Measurements from ENCODE around the gene FCHSD2. TPM values are rescaled to one million over a fixed set of nuclear protein-coding genes. Genes with fewer than 3 reads are reported as not detected.

Gene FCHSD2
- total and polyA plus RNA-seq, 2 of the 13 experiments (the other 11 are each of a cell fraction or from before 2014, with no cell fraction given): 20.5 to 24.8 TPM

GRCh38 chr11:72821920-72822799, 320.0 kb downstream of the FCHSD2 start (continued):
- TF ChIP-seq ZMYM3 (CRISPR knock-in tag; IDR thresholded peaks at IDR 0.05) (no peak), PHB2 (IDR thresholded peaks at IDR 0.05; ENCODE audit: partially characterized antibody) (no peak), ATM (IDR thresholded peaks at IDR 0.05; ENCODE audit: borderline replicate concordance) (no peak), ZBTB37 (CRISPR knock-in tag; IDR thresholded peaks at IDR 0.05) (no peak), STAT5B (CRISPR knock-in tag; IDR thresholded peaks at IDR 0.05) (no peak), FOXA1 (IDR thresholded peaks at IDR 0.05) (no peak), FOXA1 (CRISPR knock-in tag; IDR thresholded peaks at IDR 0.05) (no peak), THRA (CRISPR knock-in tag; IDR thresholded peaks at IDR 0.05; ENCODE audit: borderline replicate concordance) (no peak), ZNF430 (CRISPR knock-in tag; IDR thresholded peaks at IDR 0.05) (no peak), SSRP1 (CRISPR knock-in tag; IDR thresholded peaks at IDR 0.05) (no peak), PRMT3 (CRISPR knock-in tag; IDR thresholded peaks at IDR 0.05; ENCODE audit: borderline replicate concordance, low read depth) (no peak), ZNF101 (CRISPR knock-in tag; IDR thresholded peaks at IDR 0.05; ENCODE audit: borderline replicate concordance, low read depth) (no peak), THAP11 (CRISPR knock-in tag; IDR thresholded peaks at IDR 0.05) (0 out of 2 replicates have a peak, but pooled peaks have one; percentile 40), ISX (CRISPR knock-in tag; conservative IDR thresholded peaks at IDR 0.05) (no peak), GTF2F1 (IDR thresholded peaks at IDR 0.05; ENCODE audit: low read length) (no peak), ZNF451 (CRISPR knock-in tag; IDR thresholded peaks at IDR 0.05) (no peak), ELK4 (CRISPR knock-in tag; IDR thresholded peaks at IDR 0.05; ENCODE audit: borderline replicate concordance) (no peak), ZBTB14 (CRISPR knock-in tag; IDR thresholded peaks at IDR 0.05) (peak; percentile 93), TGIF2 (CRISPR knock-in tag; IDR thresholded peaks at IDR 0.05) (no peak), ZNF329 (CRISPR knock-in tag; IDR thresholded peaks at IDR 0.05; ENCODE audit: low read depth) (no peak), MAZ (IDR thresholded peaks at IDR 0.05; ENCODE audit: borderline replicate concordance, low read depth, low read length) (0 out of 2 replicates have a peak, but pooled peaks have one; percentile 35), MAZ (CRISPR knock-in tag; IDR thresholded peaks at IDR 0.05; ENCODE audit: low read depth) (peak; percentile 44; the same call in 1 of the 2 replicates), BRD4 (CRISPR knock-in tag; IDR thresholded peaks at IDR 0.05) (no peak)
- TF ChIP-seq, protein P1, sequence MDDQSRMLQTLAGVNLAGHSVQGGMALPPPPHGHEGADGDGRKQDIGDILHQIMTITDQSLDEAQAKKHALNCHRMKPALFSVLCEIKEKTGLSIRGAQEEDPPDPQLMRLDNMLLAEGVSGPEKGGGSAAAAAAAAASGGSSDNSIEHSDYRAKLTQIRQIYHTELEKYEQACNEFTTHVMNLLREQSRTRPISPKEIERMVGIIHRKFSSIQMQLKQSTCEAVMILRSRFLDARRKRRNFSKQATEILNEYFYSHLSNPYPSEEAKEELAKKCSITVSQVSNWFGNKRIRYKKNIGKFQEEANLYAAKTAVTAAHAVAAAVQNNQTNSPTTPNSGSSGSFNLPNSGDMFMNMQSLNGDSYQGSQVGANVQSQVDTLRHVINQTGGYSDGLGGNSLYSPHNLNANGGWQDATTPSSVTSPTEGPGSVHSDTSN (CRISPR knock-in tag; IDR thresholded peaks at IDR 0.05; ENCODE audit: borderline replicate concordance): no peak
